Measurements from ENCODE around the gene AHDC1.

The AHDC1 gene

GRCh38 chr1:27584453-27584852, 19.5 kb downstream of the AHDC1 start:
- no peak for DNase-seq (ENCODE audit: low spot score)

GRCh38 chr1:27583479-27583878, 20.5 kb downstream of the AHDC1 start:
- no peak for DNase-seq (ENCODE audit: low spot score)

DNA sequence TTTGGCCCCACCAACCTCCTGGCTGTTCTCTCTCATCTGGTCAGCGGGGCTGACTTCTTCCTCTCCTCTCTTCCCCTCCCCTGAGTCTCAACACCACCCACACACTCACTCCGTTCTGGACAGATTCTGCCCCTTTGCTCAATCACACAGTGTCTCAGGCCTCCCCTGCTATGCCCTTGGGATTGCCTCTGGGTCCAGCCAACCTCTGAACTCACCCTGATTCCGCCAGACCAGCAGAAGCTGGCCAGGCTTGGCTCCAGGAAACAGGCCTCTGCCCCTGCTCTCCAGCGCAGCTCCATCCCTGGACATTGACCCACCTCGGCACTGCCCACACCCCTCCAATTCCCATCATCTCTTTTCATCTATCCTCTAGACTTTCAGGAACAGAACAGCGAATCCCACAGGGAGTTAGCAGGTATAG, 22.1 kb downstream of the AHDC1 start:
- DNase-seq (ENCODE audit: low spot score), result no peak

DNA sequence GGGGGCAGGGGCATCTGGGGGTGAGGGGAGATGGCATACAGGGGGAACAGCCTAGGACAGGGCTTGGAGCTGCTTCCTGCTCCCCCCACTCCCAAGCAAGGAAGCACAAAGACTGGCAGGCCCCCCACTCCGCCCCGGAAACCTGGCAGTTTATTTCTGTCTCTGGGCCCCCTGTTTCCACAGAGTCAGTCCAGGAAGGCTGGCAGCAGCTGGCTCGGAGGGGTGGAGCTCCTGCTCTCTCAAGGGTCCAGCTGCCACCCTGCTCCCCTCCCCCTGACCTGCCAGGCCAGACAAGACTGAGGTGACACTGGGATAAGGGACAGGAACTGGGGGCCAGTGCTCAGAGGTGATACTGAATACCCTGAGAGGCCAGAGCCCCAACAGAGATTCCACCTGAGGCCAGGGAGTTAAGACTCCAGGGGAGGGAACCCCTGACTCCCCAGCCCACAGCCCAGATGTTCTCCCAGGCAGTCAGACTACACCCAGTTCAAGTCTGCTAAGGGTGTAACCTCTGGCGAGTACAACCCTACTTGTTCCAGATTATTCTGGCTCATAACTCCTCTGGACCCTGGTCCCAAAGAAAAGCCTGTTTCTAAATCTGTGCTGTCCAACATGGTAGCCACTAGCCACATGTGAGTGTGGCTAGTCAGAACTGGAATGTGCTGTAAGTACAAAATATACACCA, 26.3 kb downstream of the AHDC1 start:
- DNase-seq (ENCODE audit: low spot score), result no peak

DNA sequence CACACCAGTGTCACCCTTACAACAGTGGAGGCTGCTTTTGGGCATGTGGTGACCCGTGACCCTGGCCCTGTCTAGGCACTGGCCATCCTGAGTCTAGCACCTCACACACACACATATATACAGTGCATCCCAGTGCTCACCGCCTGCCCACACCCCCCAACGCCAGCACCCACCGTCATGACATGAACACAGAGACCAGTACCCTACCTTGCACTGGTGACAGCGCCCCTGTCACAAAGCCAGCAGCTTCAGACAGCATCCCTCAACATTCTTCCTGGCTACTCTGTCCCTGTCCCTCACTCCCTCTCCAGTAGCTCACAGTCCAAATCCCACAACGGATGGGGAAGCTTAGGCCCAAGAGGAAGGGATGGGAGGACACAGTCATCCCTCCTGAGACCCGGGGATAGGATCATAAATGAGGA, 27.1 kb downstream of the AHDC1 start:
- DNase-seq (ENCODE audit: low spot score), result no peak

- DNase-seq (ENCODE audit: low spot score), result peak; percentile 48
Observed at GRCh38 chr1:27575840-27576331, 28.1 kb downstream of the AHDC1 start.

- DNase-seq (ENCODE audit: low spot score), result peak; percentile 43
Observed at GRCh38 chr1:27574871-27575831, 28.8 kb downstream of the AHDC1 start.

- no peak for DNase-seq (ENCODE audit: low spot score)
Observed at GRCh38 chr1:27574001-27574781, 29.8 kb downstream of the AHDC1 start.

DNA sequence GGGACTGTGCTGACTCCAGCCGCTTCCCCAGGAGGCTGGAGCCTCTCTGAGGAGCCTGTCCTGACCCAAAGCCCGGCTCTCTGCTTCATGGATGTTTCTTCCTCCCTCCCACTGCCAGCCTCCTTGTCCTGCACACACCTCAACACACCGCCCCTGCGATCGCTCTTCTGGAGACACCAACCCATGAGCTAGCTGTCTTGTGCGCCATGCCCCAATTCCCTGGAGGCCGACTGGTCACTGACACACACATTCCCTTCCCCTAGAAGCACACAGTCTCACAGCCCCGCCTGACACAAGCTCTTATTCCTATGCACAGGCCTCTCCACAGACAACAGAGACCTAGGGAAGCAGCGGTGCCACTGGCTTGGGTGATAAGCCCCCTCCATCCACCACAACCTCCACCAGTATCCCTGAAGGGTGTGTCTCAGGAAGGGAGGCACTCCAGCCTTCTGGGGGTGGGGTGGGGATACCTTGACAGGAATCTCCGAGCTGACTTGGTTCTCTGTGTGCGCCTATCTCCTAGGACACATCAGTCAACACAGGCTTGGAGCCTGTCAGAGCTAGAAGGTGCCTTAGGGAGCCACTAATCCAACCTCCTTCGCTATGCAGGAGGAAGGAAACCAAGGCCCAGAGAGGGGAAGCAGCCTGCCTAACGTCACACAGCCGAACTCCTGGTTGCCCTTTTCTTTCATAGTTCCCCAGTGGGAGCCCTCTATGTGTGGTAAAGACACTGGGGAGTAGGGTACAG, 31.1 kb downstream of the AHDC1 start:
- DNase-seq (ENCODE audit: low spot score), result no peak

DNA sequence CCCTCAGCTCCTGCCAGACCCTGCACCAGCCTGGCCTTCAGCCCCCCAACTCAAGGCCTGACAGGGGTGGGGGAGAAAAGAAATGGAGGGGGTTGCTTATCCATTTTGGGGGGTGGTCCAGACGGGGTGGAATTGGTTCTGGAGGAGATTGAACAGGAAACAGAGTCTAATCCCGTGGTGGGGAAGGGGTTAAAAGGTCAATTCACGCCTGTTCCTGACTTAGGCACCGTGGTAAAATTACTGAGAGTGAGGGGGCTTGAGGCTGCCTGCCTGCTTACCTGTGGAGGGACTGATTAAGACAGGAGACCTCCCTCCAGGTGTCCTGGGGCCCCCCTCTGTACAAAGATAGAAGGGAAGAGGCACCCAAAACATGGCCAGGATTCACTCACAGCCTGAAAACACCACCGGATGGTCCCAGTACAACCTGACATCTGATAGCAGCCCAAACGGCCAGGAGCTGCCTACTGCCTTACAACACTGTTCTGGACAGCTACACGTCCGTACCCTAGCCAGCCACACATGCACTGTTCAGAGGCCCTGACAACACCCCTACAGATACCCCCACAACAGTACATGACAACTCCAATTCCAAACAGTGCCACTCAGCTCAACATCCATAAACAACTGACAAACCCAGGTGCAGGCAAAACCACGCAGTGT, 31.8 kb downstream of the AHDC1 start:
- DNase-seq (ENCODE audit: low spot score), result no peak

DNA sequence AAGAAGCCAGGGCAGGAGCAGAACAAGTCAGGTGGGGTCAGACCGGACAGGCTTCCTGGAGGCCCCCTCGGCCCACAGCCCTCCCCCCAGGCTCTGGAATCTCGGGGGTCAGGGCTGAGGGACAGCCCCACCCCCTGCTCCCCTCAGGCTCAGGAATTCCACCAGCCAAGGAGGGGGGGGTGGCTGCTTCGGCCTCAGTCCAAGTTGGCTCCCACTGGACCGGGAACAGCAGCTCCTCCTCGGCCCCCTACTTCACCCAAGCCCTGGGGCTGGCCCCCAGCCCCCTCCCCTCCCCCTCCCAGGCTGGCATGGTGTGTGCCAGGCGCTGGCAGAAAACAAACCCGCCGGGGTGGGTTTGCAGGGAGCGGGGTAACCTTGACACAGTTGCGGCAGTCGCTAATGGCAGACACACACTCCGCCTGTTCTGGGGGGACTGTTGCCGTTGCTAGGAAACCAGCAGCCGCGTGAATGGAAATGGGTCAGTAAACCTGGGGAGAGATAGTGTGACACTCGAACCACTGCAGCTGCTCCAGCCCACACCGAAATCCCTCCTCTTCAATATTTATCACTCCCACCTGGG, 32.4 kb downstream of the AHDC1 start:
- peak; percentile 24 for DNase-seq (ENCODE audit: low spot score)

DNA sequence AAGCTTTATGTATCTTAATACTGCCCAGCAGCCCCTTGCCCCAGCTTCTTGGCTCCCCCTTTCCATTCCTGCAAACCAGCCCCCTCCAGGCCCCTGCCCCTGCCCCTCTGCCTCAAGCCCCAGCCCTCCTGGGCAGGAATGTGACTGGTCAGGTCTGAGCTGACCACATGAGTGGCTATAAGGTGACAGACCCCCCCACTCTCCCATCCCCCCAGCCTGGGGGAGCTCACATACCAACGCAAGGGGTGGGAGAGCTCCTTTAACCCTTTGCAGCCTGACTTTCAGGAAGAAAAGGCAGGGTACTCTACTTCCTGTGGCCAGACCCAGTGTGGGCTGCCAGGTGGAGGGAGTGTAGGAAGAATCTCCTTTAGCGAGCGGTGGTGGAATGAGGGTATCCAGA, 33.2 kb downstream of the AHDC1 start:
- DNase-seq (ENCODE audit: low spot score), result no peak

DNA sequence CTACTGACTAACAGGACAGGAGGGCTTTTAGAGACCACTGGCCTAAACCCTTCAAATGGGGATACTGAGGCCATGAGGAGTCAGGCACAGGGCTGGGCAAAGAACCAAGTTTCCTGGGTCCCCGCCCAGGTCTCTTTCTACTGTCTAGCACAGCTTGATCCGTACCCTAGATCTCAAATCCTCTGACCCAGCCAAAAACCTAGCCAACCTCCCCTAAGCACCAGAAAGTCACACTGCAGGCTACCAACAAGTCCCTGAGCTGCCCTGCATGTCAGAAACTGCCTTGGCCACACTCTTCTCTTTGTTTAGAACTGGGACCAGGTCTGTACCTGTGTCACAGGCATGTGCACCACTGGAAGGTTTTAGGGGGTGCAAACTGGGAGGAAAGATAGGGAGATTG, 33.6 kb downstream of the AHDC1 start:
- no peak for DNase-seq (ENCODE audit: low spot score)

DNA sequence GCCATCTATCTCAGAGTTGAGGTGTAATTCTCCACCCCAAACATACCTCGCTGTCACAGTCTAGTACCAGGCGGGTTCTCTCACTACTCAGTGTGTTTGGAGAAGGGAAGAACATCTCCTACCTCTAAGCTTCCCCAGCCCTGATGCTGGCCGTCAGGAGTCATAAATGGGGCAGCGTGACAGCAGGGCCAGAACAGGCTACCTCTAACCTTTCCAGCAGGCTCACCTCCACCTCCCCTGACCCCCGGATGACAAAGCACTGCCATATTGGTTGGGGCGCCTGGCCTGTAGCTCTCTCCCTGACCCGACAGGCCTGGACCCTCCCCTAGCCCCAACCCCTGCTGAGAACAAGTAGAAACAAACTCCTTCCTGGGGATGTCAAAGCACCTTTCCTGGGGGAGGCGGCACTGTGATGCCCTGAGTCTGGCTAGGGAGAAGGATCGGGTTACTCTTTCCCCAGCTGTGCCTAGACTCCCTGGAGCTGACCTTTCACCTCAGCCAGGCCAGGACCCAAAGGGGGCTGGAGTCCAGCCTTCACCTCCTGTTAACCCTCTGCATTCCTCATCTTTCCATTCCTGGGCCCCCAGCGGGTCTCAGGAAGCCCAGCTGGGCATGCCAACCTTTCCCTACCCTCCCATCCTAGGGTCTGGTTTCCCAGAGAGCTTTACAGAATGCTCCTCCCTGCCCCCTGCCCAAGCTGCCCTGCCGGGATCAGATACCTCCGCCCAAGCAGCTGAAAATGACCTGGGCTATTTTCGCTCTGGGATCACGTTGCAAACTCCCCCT, 34.2 kb downstream of the AHDC1 start:
- no peak for DNase-seq (ENCODE audit: low spot score)

DNA sequence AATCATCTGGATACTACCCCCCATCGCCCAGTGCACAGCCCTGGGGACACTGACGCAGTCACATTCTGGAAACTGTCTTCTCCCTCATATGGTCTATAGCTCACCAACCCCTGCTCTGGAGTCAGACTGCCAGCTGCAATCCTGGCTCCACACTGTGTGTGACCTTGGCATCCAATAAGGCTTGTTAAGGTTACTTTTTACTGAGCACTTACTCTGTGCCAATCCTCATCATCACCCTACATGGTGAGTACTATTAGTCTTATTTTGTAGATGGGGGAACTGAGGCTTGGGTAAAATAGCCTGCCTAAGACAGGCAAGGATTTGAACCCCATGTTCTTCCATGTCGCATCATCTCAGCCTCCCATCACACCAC, 34.9 kb downstream of the AHDC1 start:
- DNase-seq (ENCODE audit: low spot score), result no peak

DNA sequence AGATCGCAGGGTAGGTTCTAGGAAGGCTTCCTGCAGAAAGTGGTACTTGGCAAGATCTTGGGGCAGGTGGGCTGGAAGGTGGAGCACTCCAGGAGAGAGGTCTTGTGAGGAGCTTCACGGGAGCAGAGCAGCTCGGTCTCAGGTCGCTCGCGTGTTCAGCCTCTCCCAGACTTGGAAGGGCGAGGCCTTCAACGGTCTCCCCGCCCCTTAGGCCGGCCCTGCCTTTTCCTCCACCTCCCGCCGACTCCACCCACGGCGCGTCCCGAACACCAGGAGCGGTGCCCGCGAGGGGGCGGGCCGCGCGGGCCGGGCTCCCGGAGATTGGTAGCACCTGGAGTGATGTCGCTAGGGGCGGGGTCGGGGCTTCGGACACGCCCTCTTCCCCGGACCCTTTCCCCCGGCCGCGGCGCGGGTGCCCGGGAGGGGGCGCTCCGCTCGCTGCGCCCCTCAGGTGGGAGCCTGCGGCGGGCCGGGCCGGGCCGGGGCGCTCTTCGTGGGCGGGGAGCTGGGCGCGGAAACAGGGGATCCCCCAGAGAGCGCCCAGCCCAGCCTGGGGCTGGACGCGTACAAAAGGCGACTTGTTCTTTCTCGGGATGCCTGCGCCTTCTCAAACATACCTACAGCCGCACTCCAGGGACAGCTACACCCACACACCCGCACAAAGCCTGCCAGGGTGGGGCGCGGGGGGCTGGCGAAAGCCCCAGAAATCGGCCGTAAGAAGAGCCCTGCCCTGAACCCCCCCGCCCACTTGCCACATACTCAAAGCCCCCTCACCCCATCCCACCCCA, 35.5 kb downstream of the AHDC1 start:
- DNase-seq (ENCODE audit: low spot score), result peak; percentile 34

- no peak for DNase-seq (ENCODE audit: low spot score)
Observed at GRCh38 chr1:27567971-27568299, 36.0 kb downstream of the AHDC1 start.

- no peak for DNase-seq (ENCODE audit: low spot score)
Observed at GRCh38 chr1:27567146-27567526, 36.8 kb downstream of the AHDC1 start.

- DNase-seq (ENCODE audit: low spot score), result no peak
Observed at GRCh38 chr1:27566462-27567145, 37.3 kb downstream of the AHDC1 start.
